ENCODE data around the gene CKLF.
"Not testable (repeated sequence)": the region's sequence is repeated elsewhere in the genome, so short reads cannot be mapped to it uniquely, and the experiment has no call there.

The CKLF gene

GRCh38 chr16:66572356-66572755 lies 20.0 kb downstream of the CKLF start:
- no peak for DNase-seq

- DNase-seq, result no peak
These were observed 21.7 kb downstream of the CKLF start for GRCh38 chr16:66574081-66574480.

- DNase-seq, result no peak
These were observed 22.2 kb downstream of the CKLF start for GRCh38 chr16:66574531-66574930.

- DNase-seq, result no peak
These were observed 22.7 kb downstream of the CKLF start for GRCh38 chr16:66575060-66575459.

- no peak for DNase-seq
These were observed 23.9 kb downstream of the CKLF start for GRCh38 chr16:66576296-66576695.

GRCh38 chr16:66578651-66579531 lies 26.5 kb downstream of the CKLF start, which contains the start of gene CMTM2:
CMTM2 (plus strand) TSS chr16:66579463; CDS start chr16:66579608, 145 bp downstream.
- DNase-seq, result no peak

GRCh38 chr16:66580605-66581209 lies 28.3 kb downstream of the CKLF start:
- DNase-seq, result peak in 1 of 2 experiments; percentile 18

GRCh38 chr16:66581246-66581952 lies 29.0 kb downstream of the CKLF start:
- no peak for DNase-seq

- DNase-seq, result no peak
These were observed 33.3 kb downstream of the CKLF start for GRCh38 chr16:66585481-66586239.

GRCh38 chr16:66587881-66588600 lies 35.7 kb downstream of the CKLF start:
- DNase-seq, result no peak

GRCh38 chr16:66588981-66589713 lies 36.8 kb downstream of the CKLF start:
- peak in 1 of 2 experiments; percentile 4 for DNase-seq

- no peak for DNase-seq
These were observed 37.9 kb downstream of the CKLF start for GRCh38 chr16:66590322-66590721.

GRCh38 chr16:66591018-66591417 lies 38.6 kb downstream of the CKLF start:
- no peak for DNase-seq

GRCh38 chr16:66592241-66592640 lies 39.9 kb downstream of the CKLF start:
- DNase-seq, result no peak

- DNase-seq, result no peak
These were observed 40.4 kb downstream of the CKLF start for GRCh38 chr16:66592814-66593213.

- no peak for DNase-seq
These were observed 42.4 kb downstream of the CKLF start for GRCh38 chr16:66594739-66595138.

GRCh38 chr16:66596559-66596958 lies 44.2 kb downstream of the CKLF start:
- not testable (repeated sequence) for DNase-seq

GRCh38 chr16:66596986-66597848 lies 44.8 kb downstream of the CKLF start:
- no peak for DNase-seq

GRCh38 chr16:66598111-66598510 lies 45.7 kb downstream of the CKLF start:
- no peak for DNase-seq

- DNase-seq, result no peak
These were observed 47.4 kb downstream of the CKLF start for GRCh38 chr16:66599726-66600125.

Measured in NCI-H526 (cell line).